NCI-H2196 treated with DMSO at 0.1 percent for 48 hours (cell line): ENCODE measurements around the gene ZNF547.
"Not testable (repeated sequence)": the region's sequence is repeated elsewhere in the genome, so short reads cannot be mapped to it uniquely, and the experiment has no call there.

ENCODE experiments used
- DNase-seq: peaks from one replicate; lab custom pipeline; 2025; ENCODE audit not compliant: unreplicated experiment; lab: John Stamatoyannopoulos, UW

Gene ZNF547

GRCh38 chr19:57374179-57374578, 10.8 kb downstream of the ZNF547 start:
- no peak for DNase-seq

DNA sequence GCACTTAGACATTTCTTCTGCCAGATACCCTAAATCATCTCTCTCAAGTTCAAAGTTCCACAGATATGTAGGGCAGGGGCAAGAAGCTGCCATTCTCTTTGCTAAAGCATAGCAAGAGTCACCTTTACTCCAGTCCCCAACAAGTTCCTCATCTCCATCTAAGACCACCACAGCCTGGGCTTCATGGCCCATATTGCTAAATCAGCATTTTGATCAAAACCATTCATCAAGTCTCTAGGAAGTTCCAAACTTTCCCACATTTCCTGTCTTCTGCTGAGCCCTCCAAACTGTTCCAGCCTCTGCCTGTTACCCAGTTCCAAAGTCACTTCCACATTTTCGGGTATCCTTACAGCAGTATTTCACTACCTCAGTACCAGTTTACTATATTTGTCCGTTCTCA, 11.3 kb downstream of the ZNF547 start:
- not testable (repeated sequence) for DNase-seq

GRCh38 chr19:57376151-57376550, 12.8 kb downstream of the ZNF547 start:
- DNase-seq, result no peak

DNA sequence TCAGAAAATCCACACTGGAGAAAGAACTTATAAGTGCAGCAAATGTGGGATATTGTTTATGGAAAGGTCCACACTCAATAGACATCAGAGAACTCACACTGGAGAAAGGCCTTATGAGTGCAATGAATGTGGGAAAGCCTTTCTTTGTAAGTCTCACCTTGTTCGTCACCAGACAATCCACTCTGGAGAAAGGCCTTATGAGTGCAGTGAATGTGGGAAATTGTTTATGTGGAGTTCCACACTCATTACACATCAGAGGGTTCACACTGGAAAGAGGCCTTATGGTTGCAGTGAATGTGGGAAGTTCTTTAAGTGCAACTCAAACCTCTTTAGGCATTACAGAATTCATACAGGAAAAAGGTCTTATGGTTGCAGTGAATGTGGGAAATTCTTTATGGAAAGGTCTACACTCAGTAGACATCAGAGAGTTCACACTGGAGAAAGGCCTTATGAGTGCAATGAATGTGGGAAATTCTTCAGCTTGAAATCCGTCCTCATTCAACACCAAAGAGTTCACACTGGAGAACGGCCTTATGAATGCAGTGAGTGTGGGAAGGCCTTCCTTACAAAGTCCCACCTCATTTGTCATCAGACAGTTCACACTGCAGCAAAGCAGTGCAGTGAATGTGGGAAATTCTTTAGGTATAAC, 14.3 kb downstream of the ZNF547 start:
- DNase-seq, result no peak

DNA sequence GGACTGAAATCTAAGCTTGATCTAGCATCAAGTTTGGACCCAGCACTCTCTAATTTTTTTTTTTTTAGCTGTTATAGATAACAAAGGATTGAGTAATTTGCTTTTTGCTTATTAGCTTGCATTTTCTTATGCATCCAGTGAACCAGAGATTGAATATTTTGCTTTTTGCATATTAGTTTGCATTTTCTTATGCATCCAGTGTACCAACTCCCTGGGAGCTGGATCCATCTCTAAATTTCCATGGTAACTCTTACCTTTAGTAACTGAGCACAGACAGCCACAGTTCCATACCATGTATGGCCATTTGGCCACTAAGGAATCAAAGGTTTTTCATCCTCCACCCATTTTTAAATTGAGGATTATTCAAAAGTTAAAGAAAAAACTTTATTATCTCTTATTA, 17.6 kb downstream of the ZNF547 start:
- no peak for DNase-seq

GRCh38 chr19:57382806-57383488, 19.6 kb downstream of the ZNF547 start:
- no peak for DNase-seq

GRCh38 chr19:57389194-57389729, 25.9 kb downstream of the ZNF547 start:
- DNase-seq, result no peak

- peak; percentile 94 for DNase-seq
Observed at GRCh38 chr19:57389730-57390598, 26.6 kb downstream of the ZNF547 start, which contains the start of gene ZNF548. Gene ZNF548 (plus strand): TSS chr19:57389854. CDS start chr19:57390100, 246 bp downstream.

- no peak for DNase-seq
Observed at GRCh38 chr19:57395710-57396109, 32.4 kb downstream of the ZNF547 start.

GRCh38 chr19:57398868-57399267, 35.5 kb downstream of the ZNF547 start:
- no peak for DNase-seq

- DNase-seq, result no peak
Observed at GRCh38 chr19:57403737-57404563, 40.6 kb downstream of the ZNF547 start.

DNA sequence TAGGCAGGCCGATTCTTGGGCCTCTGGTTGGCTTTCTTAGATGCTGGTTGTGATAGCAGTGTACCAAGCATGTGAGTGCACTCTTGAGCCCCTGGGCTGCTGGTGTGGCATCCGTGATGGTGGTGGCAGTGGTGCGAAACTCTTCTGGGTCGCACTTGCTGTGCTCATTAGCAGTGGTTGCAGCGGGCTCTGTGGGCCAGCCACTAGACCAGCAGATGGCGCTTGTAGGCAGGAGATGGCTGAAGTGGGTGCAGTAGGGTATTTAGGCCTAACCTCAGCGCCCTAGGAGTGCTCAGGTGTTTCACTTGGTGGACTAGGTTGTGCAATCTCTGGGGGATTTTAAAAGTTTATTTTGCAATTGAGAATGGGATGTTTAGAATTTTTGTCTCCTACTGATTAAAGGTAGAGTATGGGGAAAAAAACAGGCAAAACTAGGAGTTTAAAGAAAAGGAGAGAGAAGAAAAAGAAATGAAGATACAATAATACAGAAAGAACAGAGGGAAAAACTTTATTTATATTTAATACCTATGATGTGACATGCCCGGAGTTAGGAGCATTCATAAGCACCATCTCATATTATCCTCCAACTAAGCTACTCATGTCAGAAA, 43.3 kb downstream of the ZNF547 start:
- DNase-seq, result no peak

DNA sequence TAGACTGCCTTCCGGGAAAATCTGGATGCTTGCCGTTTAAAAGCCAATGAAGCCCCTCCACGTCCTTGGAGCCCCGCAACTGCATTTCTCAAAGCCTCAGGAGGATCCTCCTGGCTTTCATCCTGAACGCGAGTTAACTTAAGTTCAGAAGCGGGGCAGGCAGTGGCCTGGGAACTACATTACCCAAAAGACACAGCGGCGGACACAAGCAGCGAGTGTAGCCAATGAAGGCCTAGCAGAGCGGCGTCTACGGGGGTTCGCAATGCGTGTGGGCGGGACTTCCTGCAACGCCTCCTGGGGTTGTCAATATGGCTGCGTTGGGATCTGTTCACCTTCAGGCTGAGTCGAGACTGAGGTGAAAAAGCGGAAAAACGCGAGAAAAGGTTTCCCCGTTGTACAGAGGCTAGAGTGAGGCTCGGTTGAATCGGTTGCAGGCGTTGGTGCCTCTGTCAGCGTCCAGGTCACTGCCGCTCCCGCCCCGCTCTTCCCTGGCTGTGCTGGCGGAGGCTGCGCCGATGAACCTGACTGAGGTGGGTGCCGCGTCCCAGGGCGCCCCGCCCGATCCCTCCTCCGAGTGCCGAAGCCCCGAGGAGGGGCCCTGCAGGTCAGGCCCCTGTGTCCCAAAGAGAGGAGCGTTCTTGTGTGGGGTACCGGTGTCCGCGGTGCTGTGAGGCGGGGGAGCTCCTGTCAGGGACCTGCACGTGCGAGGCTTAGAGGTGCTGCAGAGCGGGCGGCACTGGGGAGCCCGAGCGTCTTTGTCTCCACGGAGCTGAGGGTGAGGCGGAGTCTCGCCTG, 47.7 kb downstream of the ZNF547 start, which contains the start of gene ZNF17:
TSS of gene ZNF17 (plus strand) at position 285 of the 795 bp plus-strand sequence. CDS start 2,455 bp downstream, outside the sequence.
- peak; percentile 83 for DNase-seq

DNA sequence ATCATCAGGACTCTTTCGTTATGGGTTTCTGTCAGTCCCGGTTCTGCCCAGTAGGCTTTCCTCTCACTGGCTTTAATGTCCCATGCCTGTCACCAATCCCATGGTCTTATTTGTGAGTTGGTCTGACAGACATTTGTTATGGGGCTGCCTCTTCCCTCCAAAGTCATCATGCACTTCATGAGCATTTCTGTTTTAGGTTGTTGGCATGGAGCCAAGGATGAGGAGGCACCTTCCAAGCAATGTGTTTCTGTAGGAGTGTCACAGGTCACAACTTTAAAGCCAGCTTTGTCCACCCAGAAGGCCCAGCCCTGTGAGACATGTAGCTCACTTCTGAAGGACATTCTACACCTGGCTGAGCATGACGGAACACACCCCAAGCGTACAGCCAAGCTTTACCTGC, 56.1 kb downstream of the ZNF547 start:
- no peak for DNase-seq

DNA sequence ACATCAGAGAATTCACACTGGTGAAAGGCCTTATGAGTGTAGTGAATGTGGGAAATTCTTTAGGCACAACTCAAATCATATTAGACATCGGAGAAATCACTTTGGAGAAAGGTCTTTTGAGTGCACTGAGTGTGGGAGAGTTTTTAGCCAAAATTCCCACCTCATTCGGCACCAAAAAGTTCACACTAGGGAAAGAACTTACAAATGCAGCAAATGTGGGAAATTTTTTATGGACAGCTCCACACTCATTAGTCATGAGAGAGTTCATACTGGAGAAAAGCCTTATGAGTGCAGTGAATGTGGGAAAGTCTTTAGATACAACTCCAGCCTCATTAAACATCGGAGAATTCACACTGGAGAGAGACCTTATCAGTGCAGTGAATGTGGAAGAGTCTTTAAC, 57.7 kb downstream of the ZNF547 start:
- no peak for DNase-seq
